ENCODE results near the gene STIM2. TPM values are rescaled to one million over a fixed set of nuclear protein-coding genes. Genes with fewer than 3 reads are reported as not detected.

The STIM2 gene
- total RNA-seq, 2 donors from 2014 or later = 20.7 to 30.3 TPM

- H3K4me1 ChIP-seq = no peaks in the 10 kb centered on the region
- no peak overlapping the region for H3K27ac ChIP-seq
- no peak for DNase-seq
- no peaks in the 10 kb centered on the region for H3K36me3 ChIP-seq
- H3K9me3 ChIP-seq = no peaks in the 10 kb centered on the region
- no peaks in the 10 kb centered on the region for H3K27me3 ChIP-seq
- H3K4me3 ChIP-seq = no peak overlapping the region
- no peak for TF ChIP-seq CTCF (IDR thresholded peaks at IDR 0.05)
- intact Hi-C loops (cut with DNase I) = no loop called here
- no peak overlapping the region for H3K9ac ChIP-seq (ENCODE audit: low read depth in 2 of 2, low read length in 2 of 2)
Observed at GRCh38 chr4:27046851-27047250, 186.2 kb downstream of the STIM2 start.

DNA sequence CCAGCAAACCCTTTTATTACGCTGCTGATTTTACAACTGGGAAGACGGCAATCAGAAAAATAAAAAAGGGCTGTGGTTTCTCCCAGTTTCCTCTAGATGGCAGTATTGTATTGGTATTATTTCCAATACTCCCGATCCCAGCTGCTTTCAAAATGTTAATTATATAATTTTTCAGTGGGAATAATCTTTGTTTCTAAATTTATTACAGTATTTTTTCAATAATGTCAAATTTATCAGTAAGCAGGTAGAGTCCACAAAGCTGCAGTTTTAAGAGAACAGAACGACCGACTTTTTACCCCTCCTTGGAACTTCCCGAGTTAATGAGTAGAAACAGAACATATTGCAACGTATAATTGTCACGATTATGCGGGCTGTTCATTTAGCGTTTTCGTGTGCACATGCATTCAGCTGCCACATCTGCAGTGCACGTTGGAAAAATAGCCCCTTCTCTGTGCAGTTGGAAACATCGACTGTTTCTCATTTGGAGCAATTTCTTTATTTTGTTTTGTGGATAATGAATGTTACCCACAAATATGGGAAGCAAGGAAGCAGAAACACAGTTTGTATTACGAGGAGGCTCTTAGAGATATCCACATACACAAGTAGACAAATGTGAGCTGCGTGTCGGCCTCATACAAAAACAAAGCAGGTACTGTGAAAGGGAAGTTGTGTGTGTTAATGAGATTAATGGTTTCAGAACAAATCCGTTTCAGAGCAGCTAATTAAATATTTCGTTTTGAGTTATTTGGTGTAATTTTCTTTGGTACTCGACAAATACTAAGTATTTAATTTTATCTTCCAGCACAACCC, 188.0 kb downstream of the STIM2 start:
- DNase-seq = peak; percentile 6
- Histone ChIP-seq H3K4me3 (peak overlapping the region; percentile 21), H3K4me1 (no peaks in the 10 kb centered on the region), H3K27ac (no peak overlapping the region), H3K27me3 (no peaks in the 10 kb centered on the region), H3K36me3 (no peaks in the 10 kb centered on the region), H3K9me3 (no peaks in the 10 kb centered on the region), H3K9ac (ENCODE audit: low read depth in 2 of 2, low read length in 2 of 2) (no peak overlapping the region)
- intact Hi-C loops (cut with DNase I) = no loop called here
- peak; percentile 70 for TF ChIP-seq CTCF (IDR thresholded peaks at IDR 0.05)

- H3K27ac ChIP-seq = no peak overlapping the region
- intact Hi-C loops (cut with DNase I) = no loop called here
- H3K4me3 ChIP-seq = no peak overlapping the region
- H3K9me3 ChIP-seq = no peaks in the 10 kb centered on the region
- H3K27me3 ChIP-seq = no peaks in the 10 kb centered on the region
- no peaks in the 10 kb centered on the region for H3K4me1 ChIP-seq
- no peak overlapping the region for H3K9ac ChIP-seq (ENCODE audit: low read depth in 2 of 2, low read length in 2 of 2)
- H3K36me3 ChIP-seq = no peaks in the 10 kb centered on the region
- peak; percentile 10 for DNase-seq
- no peak for TF ChIP-seq CTCF (IDR thresholded peaks at IDR 0.05)
Observed at GRCh38 chr4:27049239-27049829, 188.7 kb downstream of the STIM2 start.

GRCh38 chr4:27050731-27051130, 190.1 kb downstream of the STIM2 start:
- intact Hi-C loops (cut with DNase I) = loop anchor here (5.0 kb wide), 1 partner anchor 267 kb away; no protein-coding TSS in a partner anchor
- Histone ChIP-seq H3K36me3 (no peaks in the 10 kb centered on the region), H3K27me3 (no peaks in the 10 kb centered on the region), H3K27ac (no peak overlapping the region), H3K9me3 (no peaks in the 10 kb centered on the region), H3K9ac (ENCODE audit: low read depth in 2 of 2, low read length in 2 of 2) (no peak overlapping the region), H3K4me3 (no peak overlapping the region), H3K4me1 (no peaks in the 10 kb centered on the region)
- TF ChIP-seq CTCF (IDR thresholded peaks at IDR 0.05) = no peak
- DNase-seq = no peak

- H3K27ac ChIP-seq = no peak overlapping the region
- H3K4me1 ChIP-seq = no peaks in the 10 kb centered on the region
- H3K9me3 ChIP-seq = no peaks in the 10 kb centered on the region
- H3K27me3 ChIP-seq = no peaks in the 10 kb centered on the region
- H3K36me3 ChIP-seq = no peaks in the 10 kb centered on the region
- DNase-seq = no peak
- H3K9ac ChIP-seq (ENCODE audit: low read depth in 2 of 2, low read length in 2 of 2) = no peak overlapping the region
- intact Hi-C loops (cut with DNase I) = no loop called here
- no peak overlapping the region for H3K4me3 ChIP-seq
- no peak for TF ChIP-seq CTCF (IDR thresholded peaks at IDR 0.05)
Observed at GRCh38 chr4:27055221-27055760, 194.7 kb downstream of the STIM2 start.

Data from colonic mucosa (tissue), 4 donors.